GOT3 (cell line): ENCODE measurements around the gene MYOT.

Source experiments
- DNase-seq: peaks from one replicate; lab custom pipeline; 2025; ENCODE audit warnings: mixed read lengths; lab: John Stamatoyannopoulos, UW

MYOT gene

GRCh38 chr5:137901011-137901817 is 33.6 kb downstream of the MYOT start:
- DNase-seq, result no peak

- no peak for DNase-seq
Measured at GRCh38 chr5:137902408-137903133, 34.9 kb downstream of the MYOT start.

- DNase-seq, result no peak
Measured at GRCh38 chr5:137914758-137915157, 47.1 kb downstream of the MYOT start.

GRCh38 chr5:137916923-137917322 is 49.3 kb downstream of the MYOT start:
- no peak for DNase-seq

- no peak for DNase-seq
Measured at GRCh38 chr5:137921931-137922330, 54.3 kb downstream of the MYOT start.

- DNase-seq, result no peak
Measured at GRCh38 chr5:137923856-137924255, 56.2 kb downstream of the MYOT start.

GRCh38 chr5:137932800-137933199 is 65.1 kb downstream of the MYOT start:
- no peak for DNase-seq

GRCh38 chr5:137933491-137933911 is 65.8 kb downstream of the MYOT start:
- no peak for DNase-seq

- no peak for DNase-seq
Measured at GRCh38 chr5:137935190-137935589, 67.5 kb downstream of the MYOT start.

GRCh38 chr5:137935694-137936093 is 68.0 kb downstream of the MYOT start:
- DNase-seq, result no peak
